HG02840 (cell line): Measurements from ENCODE around the gene PGLYRP4.

Experiments used
- ATAC-seq: cut with Tn5 transposase; IDR thresholded peaks from one replicate; pipeline ENCODE4 v1.9.1; 2021; ENCODE audit warnings: mild to moderate bottlenecking, moderate library complexity, moderate number of reproducible peaks; ENCODE audit not compliant: unreplicated experiment, low FRiP score

Gene PGLYRP4

GRCh38 chr1:153348511-153349362 lies at the start of gene PGLYRP4:
TSS of gene PGLYRP4 (minus strand) at chr1:153348841. CDS start at chr1:153347932, 909 bp downstream.
- no peak for ATAC-seq

GRCh38 chr1:153397924-153398651 lies 49.4 kb upstream of the PGLYRP4 start:
- no peak for ATAC-seq

- no peak for ATAC-seq
Observed at GRCh38 chr1:153397051-153397923, 48.6 kb upstream of the PGLYRP4 start.

- no peak for ATAC-seq
Observed at GRCh38 chr1:153396461-153396860, 47.8 kb upstream of the PGLYRP4 start.

GRCh38 chr1:153395776-153396175 lies 47.1 kb upstream of the PGLYRP4 start:
- no peak for ATAC-seq

DNA sequence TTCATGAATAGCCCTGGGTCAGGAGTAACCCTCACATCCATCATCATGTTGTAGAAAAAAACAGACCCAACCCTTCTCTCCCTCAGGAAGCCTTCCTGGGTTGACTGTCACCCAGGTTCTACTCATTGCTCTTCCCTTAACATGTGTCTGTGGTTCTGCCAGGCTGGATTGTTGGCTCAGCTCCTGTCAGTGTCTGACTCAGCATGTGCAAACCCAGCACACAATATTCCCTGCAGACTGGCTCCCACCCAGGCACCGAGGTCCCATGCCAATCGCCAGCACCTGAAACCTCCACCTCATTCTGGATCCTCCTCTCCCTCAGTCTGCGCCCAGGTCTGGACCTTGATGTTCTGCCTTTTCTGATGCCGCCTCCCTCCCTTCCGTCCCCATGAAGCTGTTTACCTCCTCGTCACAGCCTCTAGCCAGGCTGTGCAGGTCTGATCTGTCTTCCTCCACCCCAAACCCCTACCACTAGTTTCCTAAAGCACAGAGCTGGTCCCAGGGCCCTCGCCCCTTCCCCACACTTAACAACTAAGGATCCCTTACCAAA lies 46.6 kb upstream of the PGLYRP4 start:
- ATAC-seq, result no peak

DNA sequence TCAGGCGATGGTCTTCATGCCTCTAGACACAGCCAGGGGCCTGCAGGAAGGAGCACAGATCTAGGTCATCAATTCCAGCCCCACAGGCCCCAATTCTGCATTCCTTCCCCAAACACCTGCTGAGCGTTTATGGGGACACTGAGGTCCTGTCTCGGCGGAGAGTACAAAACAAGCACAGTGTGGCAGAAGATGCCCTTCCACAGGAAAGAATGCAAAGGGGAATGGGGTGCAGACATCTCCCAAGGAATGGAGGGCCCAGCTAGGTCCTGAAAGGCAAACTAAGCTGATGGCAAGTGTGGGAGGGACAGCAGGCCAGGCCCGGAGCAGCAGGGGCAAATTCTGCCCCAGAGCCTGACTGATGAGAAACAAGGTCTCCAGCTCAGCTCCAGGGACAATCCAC lies 45.8 kb upstream of the PGLYRP4 start:
- no peak for ATAC-seq

- ATAC-seq, result no peak
Observed at GRCh38 chr1:153393926-153394325, 45.3 kb upstream of the PGLYRP4 start.

DNA sequence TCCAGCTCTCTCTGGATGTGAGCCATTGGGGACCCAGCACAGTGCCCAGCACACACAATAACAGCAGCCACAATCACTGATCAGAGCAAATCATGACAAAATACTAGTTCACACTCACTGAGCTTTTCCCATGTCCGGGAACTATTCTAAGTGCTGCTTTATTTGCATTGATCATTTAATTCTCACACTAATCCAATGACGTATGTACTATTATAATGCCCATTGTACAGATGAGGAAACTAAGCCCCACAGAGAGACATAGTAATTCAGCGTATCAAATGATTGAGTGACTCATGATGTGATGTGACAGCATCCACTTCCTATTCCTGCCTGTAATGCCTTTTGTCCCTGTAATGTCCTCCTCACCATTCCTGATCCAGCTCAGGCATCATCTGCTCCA lies 44.2 kb upstream of the PGLYRP4 start:
- ATAC-seq, result no peak

DNA sequence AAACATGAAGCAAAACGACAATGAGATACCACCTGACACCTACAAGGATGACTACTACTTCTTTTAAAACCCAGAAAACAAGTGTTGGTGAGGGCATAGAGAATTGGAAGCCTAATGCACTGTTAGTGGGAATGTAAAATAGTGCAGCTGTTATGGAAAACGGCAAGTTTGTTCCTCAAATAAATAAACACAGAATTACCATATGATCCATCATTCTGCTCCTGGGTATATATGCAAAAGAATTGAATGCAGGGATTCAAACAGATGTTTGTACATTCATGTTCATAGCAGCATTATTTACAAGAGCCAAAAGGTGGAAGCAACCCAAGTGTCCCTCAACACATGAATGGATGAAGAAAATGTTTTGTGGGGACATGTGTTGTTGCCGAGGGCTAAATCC lies 43.6 kb upstream of the PGLYRP4 start:
- ATAC-seq, result no peak

GRCh38 chr1:153390938-153391710 lies 42.5 kb upstream of the PGLYRP4 start, which contains the start of gene S100A8:
TSS of gene S100A8 (minus strand) at chr1:153391073. CDS start at chr1:153390535, 538 bp downstream.
- ATAC-seq, result no peak

DNA sequence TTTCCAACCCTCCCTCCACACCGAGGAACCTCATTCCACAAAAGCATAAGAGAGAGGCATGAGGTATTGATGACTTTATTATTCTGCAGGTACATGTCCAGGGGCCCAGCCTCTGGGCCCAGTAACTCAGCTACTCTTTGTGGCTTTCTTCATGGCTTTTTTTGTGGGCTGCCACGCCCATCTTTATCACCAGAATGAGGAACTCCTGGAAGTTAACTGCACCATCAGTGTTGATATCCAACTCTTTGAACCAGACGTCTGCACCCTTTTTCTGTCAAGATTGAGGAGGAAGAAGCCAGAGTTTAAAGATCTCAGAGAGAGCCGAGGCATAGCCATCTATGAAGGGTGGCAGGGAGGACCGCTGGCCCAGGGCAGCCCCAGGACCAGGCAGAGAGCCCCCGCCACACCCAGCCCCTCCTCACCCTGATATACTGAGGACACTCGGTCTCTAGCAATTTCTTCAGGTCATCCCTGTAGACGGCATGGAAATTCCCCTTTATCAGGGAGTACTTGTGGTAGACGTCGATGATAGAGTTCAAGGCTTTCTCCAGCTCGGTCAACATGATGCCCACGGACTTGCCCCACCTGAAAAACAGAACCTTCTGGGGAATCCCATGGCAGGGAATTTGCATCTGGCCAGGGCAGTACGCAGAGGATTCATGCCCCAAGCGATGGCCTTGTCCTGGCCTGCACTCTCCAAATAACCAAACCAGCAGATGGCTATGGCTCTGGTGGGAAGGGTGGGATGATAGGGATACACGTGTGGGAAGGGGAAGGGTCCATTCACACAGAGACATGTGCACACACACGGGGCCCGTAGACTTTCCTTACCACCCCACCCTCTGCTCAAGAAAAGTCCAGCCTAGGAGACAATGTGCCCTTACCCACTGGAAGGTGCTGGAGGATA lies 41.6 kb upstream of the PGLYRP4 start:
- ATAC-seq, result no peak

GRCh38 chr1:153389401-153389800 lies 40.8 kb upstream of the PGLYRP4 start:
- ATAC-seq, result no peak

GRCh38 chr1:153387785-153388184 lies 39.1 kb upstream of the PGLYRP4 start:
- ATAC-seq, result no peak

- ATAC-seq, result no peak
Observed at GRCh38 chr1:153387001-153387400, 38.4 kb upstream of the PGLYRP4 start.

DNA sequence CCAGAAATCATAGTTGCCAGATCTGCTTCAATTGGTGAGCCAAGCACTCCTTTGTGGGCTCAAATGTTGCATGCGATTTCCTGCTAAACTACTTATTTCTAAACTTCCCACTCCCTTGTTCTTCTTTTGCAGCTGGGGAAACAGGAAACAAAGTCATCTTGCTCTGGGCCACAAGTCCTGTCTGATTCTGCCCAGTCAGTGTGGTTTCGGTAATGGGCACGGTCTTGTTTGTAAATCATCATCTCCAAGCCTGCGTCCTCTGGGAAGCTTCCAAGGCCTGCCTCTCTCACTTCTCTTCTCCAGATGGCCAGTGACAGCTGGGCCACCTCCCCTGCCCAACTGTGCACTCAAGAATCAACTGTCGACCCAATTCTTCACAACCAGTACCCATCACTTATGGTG lies 37.9 kb upstream of the PGLYRP4 start:
- ATAC-seq, result no peak

DNA sequence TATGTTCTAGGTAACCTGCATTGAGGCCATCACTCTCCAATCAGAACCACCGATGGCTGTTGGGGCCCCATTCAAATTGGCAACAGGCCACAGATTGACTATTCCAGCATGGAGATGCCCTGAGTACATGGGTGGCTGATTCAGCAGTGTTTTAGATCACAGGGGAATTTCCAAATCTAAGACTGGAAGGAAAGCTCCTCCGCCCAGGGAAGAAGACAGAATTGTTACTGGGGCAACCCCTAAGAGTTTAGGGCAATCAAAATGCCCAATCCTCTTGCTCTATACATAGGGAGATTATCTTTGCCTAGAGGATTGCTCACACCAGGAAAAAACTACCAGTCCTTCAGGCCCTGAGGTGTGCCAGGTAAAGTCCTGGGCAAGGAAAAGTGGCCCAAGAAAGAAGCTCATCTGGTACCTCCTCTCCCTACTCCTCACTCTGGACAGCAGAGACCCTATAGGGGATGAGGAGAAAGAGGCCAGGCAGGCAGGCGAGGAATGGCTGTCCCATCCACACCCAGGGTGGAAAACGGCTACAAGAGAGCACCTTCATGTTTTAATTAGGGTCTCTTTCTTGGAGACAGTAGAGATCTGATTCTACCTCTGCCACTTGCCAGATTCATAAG lies 36.4 kb upstream of the PGLYRP4 start:
- no peak for ATAC-seq

DNA sequence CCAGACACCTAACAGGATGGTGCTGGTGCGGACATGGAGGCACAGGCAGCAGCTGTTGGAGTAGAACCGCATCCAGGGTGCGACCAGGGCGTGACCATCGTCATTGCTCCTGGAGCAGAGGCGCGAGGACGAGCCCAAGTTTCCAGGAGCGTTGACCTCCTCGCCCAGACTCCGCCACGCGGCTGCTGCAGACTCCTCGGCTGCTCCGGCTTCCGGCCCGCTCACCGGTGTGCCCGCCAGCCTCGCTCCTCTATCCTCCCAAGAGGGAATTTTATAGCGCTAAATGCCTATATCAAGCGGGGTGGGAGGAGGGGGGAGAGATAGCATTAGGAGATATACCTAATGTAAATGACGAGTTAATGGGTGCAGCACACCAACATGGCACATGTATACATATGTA lies 32.1 kb upstream of the PGLYRP4 start:
- no peak for ATAC-seq
